Activated CD4-positive, alpha-beta memory T cell treated with anti-CD3 and anti-CD28 coated beads for 36 hours (primary cell): Measurements from ENCODE around the gene HDAC9. TPM values are rescaled to one million over a fixed set of nuclear protein-coding genes. Genes with fewer than 3 reads are reported as not detected.

Experiments
- CTCF ChIA-PET: fragments of 350-600 bp; sonication (Branson Sonifier 250); formaldehyde crosslinking; loops from one replicate; lab custom pipeline; 2021; ENCODE audit warnings: antibody characterized with exemption, inconsistent platforms; lab: Charles Lee
- POLR2A ChIA-PET: fragments of 350-600 bp; sonication (Branson Sonifier 250); formaldehyde crosslinking; loops from one replicate; lab custom pipeline; 2021; ENCODE audit warnings: antibody characterized with exemption; lab: Charles Lee
- DNase-seq: peaks from one replicate; pipeline ENCODE4 v3.0.0-alpha.2; 2020
- H3K27ac Mint-ChIP-seq: one replicate; pipeline ENCODE4 v1.8.0; 2021; ENCODE audit warnings: mixed read lengths
- H3K27me3 Mint-ChIP-seq: one replicate; pipeline ENCODE4 v1.8.0; 2021; ENCODE audit warnings: mixed read lengths
- H3K36me3 Mint-ChIP-seq: one replicate; pipeline ENCODE4 v1.8.0; 2021; ENCODE audit warnings: mixed read lengths
- H3K4me1 Mint-ChIP-seq: one replicate; pipeline ENCODE4 v1.8.0; 2021; ENCODE audit warnings: low read depth, mixed read lengths
- H3K4me3 Mint-ChIP-seq: one replicate; pipeline ENCODE4 v1.8.0; 2021; ENCODE audit warnings: mild to moderate bottlenecking, mixed read lengths
- H3K9me3 Mint-ChIP-seq: one replicate; pipeline ENCODE4 v1.8.0; 2021; ENCODE audit warnings: mixed read lengths
- intact Hi-C: fragments of 100-400 bp; cut with micrococcal nuclease; formaldehyde crosslinking; loops from one replicate; pipeline ENCODE4 v1.15.1; 2023
- total RNA-seq, 2 experiments: library from RNA; stranded (reverse); gene quantifications; one replicate each; pipeline ENCODE4 v1.2.3, GENCODE V29; 2021

HDAC9 gene
- total RNA-seq, 2 experiments from 2014 or later = 1.0 to 1.1 TPM

- H3K9me3 Mint-ChIP-seq = no peaks in the 10 kb centered on the region
- no peak overlapping the region for H3K4me3 Mint-ChIP-seq
- no peak overlapping the region for H3K27ac Mint-ChIP-seq
- no peaks in the 10 kb centered on the region for H3K27me3 Mint-ChIP-seq
- ChIA-PET CTCF (no interaction called here), POLR2A (no interaction called here)
- no peak for DNase-seq
- H3K4me1 Mint-ChIP-seq = no peaks in the 10 kb centered on the region
- intact Hi-C loops = no loop called here
- H3K36me3 Mint-ChIP-seq = no peaks in the 10 kb centered on the region
These were observed 22.1 kb downstream of the HDAC9 start for GRCh38 chr7:18517646-18518045.

- Mint-ChIP-seq H3K27ac (no peak overlapping the region), H3K4me3 (no peak overlapping the region), H3K4me1 (no peaks in the 10 kb centered on the region), H3K9me3 (no peaks in the 10 kb centered on the region), H3K36me3 (no peaks in the 10 kb centered on the region), H3K27me3 (no peaks in the 10 kb centered on the region)
- DNase-seq = no peak
- POLR2A ChIA-PET = no interaction called here
- CTCF ChIA-PET = no interaction called here
- intact Hi-C loops = no loop called here
These were observed 23.0 kb downstream of the HDAC9 start for GRCh38 chr7:18518555-18518954.

GRCh38 chr7:18520450-18521235 is 25.1 kb downstream of the HDAC9 start:
- no peak overlapping the region for H3K27ac Mint-ChIP-seq
- no peaks in the 10 kb centered on the region for H3K36me3 Mint-ChIP-seq
- H3K4me1 Mint-ChIP-seq = no peaks in the 10 kb centered on the region
- no peak for DNase-seq
- H3K9me3 Mint-ChIP-seq = no peaks in the 10 kb centered on the region
- ChIA-PET CTCF (no interaction called here), POLR2A (no interaction called here)
- H3K4me3 Mint-ChIP-seq = no peak overlapping the region
- intact Hi-C loops = no loop called here
- no peaks in the 10 kb centered on the region for H3K27me3 Mint-ChIP-seq

GRCh38 chr7:18521236-18521589 is 25.7 kb downstream of the HDAC9 start:
- intact Hi-C loops = no loop called here
- POLR2A ChIA-PET = no interaction called here

GRCh38 chr7:18521945-18522566 is 26.5 kb downstream of the HDAC9 start:
- intact Hi-C loops = no loop called here
- Mint-ChIP-seq H3K4me1 (no peaks in the 10 kb centered on the region), H3K36me3 (no peaks in the 10 kb centered on the region), H3K4me3 (no peak overlapping the region), H3K27me3 (no peaks in the 10 kb centered on the region), H3K27ac (no peak overlapping the region), H3K9me3 (no peaks in the 10 kb centered on the region)
- ChIA-PET CTCF (no interaction called here), POLR2A (no interaction called here)
- no peak for DNase-seq

More at GRCh38 chr7:18521236-18521589, 25.7 kb downstream of the HDAC9 start:
- Mint-ChIP-seq H3K27me3 (no peaks in the 10 kb centered on the region), H3K9me3 (no peaks in the 10 kb centered on the region), H3K4me3 (no peak overlapping the region), H3K4me1 (no peaks in the 10 kb centered on the region), H3K36me3 (no peaks in the 10 kb centered on the region), H3K27ac (no peak overlapping the region)
- CTCF ChIA-PET = no interaction called here
- no peak for DNase-seq

- H3K4me3 Mint-ChIP-seq = no peak overlapping the region
- H3K27me3 Mint-ChIP-seq = no peaks in the 10 kb centered on the region
- no peaks in the 10 kb centered on the region for H3K9me3 Mint-ChIP-seq
These were observed 28.7 kb downstream of the HDAC9 start for GRCh38 chr7:18524248-18524647.

GRCh38 chr7:18526368-18526878 is 30.9 kb downstream of the HDAC9 start:
- Mint-ChIP-seq H3K4me3 (no peak overlapping the region), H3K4me1 (no peaks in the 10 kb centered on the region), H3K27ac (no peak overlapping the region), H3K9me3 (no peaks in the 10 kb centered on the region), H3K36me3 (no peaks in the 10 kb centered on the region), H3K27me3 (no peaks in the 10 kb centered on the region)
- intact Hi-C loops = no loop called here
- no peak for DNase-seq
- ChIA-PET CTCF (no interaction called here), POLR2A (no interaction called here)

More at GRCh38 chr7:18524248-18524647, 28.7 kb downstream of the HDAC9 start:
- Mint-ChIP-seq H3K27ac (no peak overlapping the region), H3K36me3 (no peaks in the 10 kb centered on the region), H3K4me1 (no peaks in the 10 kb centered on the region)
- ChIA-PET CTCF (no interaction called here), POLR2A (no interaction called here)
- intact Hi-C loops = no loop called here
- no peak for DNase-seq

GRCh38 chr7:18529239-18529638 is 33.7 kb downstream of the HDAC9 start:
- ChIA-PET CTCF (interaction anchor here (1.5 kb wide), 1 partner anchor 9 kb away, joined by 5 read pairs; no protein-coding TSS in a partner anchor), POLR2A (no interaction called here)
- Mint-ChIP-seq H3K36me3 (no peaks in the 10 kb centered on the region), H3K27me3 (no peaks in the 10 kb centered on the region), H3K4me3 (no peak overlapping the region), H3K27ac (no peak overlapping the region), H3K4me1 (no peaks in the 10 kb centered on the region), H3K9me3 (no peaks in the 10 kb centered on the region)
- no peak for DNase-seq
- intact Hi-C loops = no loop called here

- DNase-seq = no peak
- intact Hi-C loops = no loop called here
- H3K36me3 Mint-ChIP-seq = no peaks in the 10 kb centered on the region
- no peaks in the 10 kb centered on the region for H3K4me1 Mint-ChIP-seq
- no peaks in the 10 kb centered on the region for H3K9me3 Mint-ChIP-seq
- H3K27ac Mint-ChIP-seq = no peak overlapping the region
- H3K27me3 Mint-ChIP-seq = no peaks in the 10 kb centered on the region
- H3K4me3 Mint-ChIP-seq = no peak overlapping the region
- ChIA-PET POLR2A (no interaction called here), CTCF (no interaction called here)
These were observed 35.0 kb downstream of the HDAC9 start for GRCh38 chr7:18530224-18531179.

- Mint-ChIP-seq H3K36me3 (no peaks in the 10 kb centered on the region), H3K9me3 (no peaks in the 10 kb centered on the region), H3K27ac (no peak overlapping the region), H3K4me3 (no peak overlapping the region), H3K4me1 (no peaks in the 10 kb centered on the region), H3K27me3 (no peaks in the 10 kb centered on the region)
- no peak for DNase-seq
- POLR2A ChIA-PET = no interaction called here
- intact Hi-C loops = no loop called here
- CTCF ChIA-PET = no interaction called here
These were observed 36.0 kb downstream of the HDAC9 start for GRCh38 chr7:18531539-18531938.

GRCh38 chr7:18532813-18533212 is 37.3 kb downstream of the HDAC9 start:
- Mint-ChIP-seq H3K4me3 (no peak overlapping the region), H3K27me3 (no peaks in the 10 kb centered on the region)

GRCh38 chr7:18534481-18534880 is 38.9 kb downstream of the HDAC9 start:
- CTCF ChIA-PET = interaction anchor here (0.5 kb wide), 1 partner anchor 1170 kb away, joined by 3 read pairs; no protein-coding TSS in a partner anchor
- no peaks in the 10 kb centered on the region for H3K27me3 Mint-ChIP-seq
- H3K9me3 Mint-ChIP-seq = no peaks in the 10 kb centered on the region
- H3K4me1 Mint-ChIP-seq = no peaks in the 10 kb centered on the region
- H3K36me3 Mint-ChIP-seq = no peaks in the 10 kb centered on the region
- no peak for DNase-seq
- intact Hi-C loops = no loop called here
- POLR2A ChIA-PET = no interaction called here
- H3K4me3 Mint-ChIP-seq = no peak overlapping the region
- no peak overlapping the region for H3K27ac Mint-ChIP-seq

More at GRCh38 chr7:18532813-18533212, 37.3 kb downstream of the HDAC9 start:
- no peak for DNase-seq
- Mint-ChIP-seq H3K27ac (no peak overlapping the region), H3K4me1 (no peaks in the 10 kb centered on the region), H3K36me3 (no peaks in the 10 kb centered on the region), H3K9me3 (no peaks in the 10 kb centered on the region)
- intact Hi-C loops = no loop called here
- ChIA-PET CTCF (no interaction called here), POLR2A (no interaction called here)
